Caco-2 (cell line): ENCODE measurements around the gene TINCR. TPM values are rescaled to one million over a fixed set of nuclear protein-coding genes. Genes with fewer than 3 reads are reported as not detected.

Experiments used
- BruUV-seq: library from RNA; stranded (reverse); fragments of 400-500 nt; replicated peaks from 2 replicates; lab custom pipeline; 2021; lab: Mats Ljungman, UMichigan
- CTCF ChIA-PET: fragments of 300-600 bp; sonication (Branson Sonifier 250); formaldehyde crosslinking; loops from one replicate; lab custom pipeline; 2022; ENCODE audit warnings: antibody characterized with exemption; lab: Charles Lee
- POLR2A ChIA-PET: fragments of 300-600 bp; sonication (Branson Sonifier 250); formaldehyde crosslinking; loops from one replicate; lab custom pipeline; 2022; ENCODE audit warnings: antibody characterized with exemption; lab: Charles Lee
- DNase-seq, 2 experiments: peaks; one replicate each; pipeline versions ENCODE4 v3.0.0 to v3.0.0-alpha.2; 2020 to 2022
- H3K27me3 ChIP-seq: replicated peaks from 2 replicates; pipeline ENCODE4 v1.6.0; 2011; ENCODE audit warnings: low read length; ENCODE audit not compliant: control insufficient read depth, insufficient read depth
- H3K36me3 ChIP-seq: 2 replicates; pipeline ENCODE4 v1.5.1; 2011; ENCODE audit warnings: low read length; ENCODE audit not compliant: control insufficient read depth, insufficient read depth
- H3K4me1 ChIP-seq: fragments of 250-450 bp; sonication (Bioruptor Pico); 2 replicates; pipeline ENCODE4 v1.5.1; 2020; ENCODE audit warnings: mild to moderate bottlenecking
- H3K4me3 ChIP-seq: 2 replicates; pipeline ENCODE4 v1.5.1; 2011; ENCODE audit warnings: low read depth, mild to moderate bottlenecking, control low read depth, low read length
- H3K9me3 ChIP-seq: fragments of 250-450 bp; sonication (Bioruptor Pico); 2 replicates; pipeline ENCODE4 v1.5.1; 2020; ENCODE audit warnings: mild to moderate bottlenecking, moderate library complexity
- H3K27ac Mint-ChIP-seq: one replicate; pipeline ENCODE4 v1.8.0; 2022; ENCODE audit warnings: mixed read lengths; ENCODE audit not compliant: unreplicated experiment
- H3K27me3 Mint-ChIP-seq: one replicate; pipeline ENCODE4 v1.8.0; 2022; ENCODE audit warnings: mixed read lengths; ENCODE audit not compliant: insufficient read depth, unreplicated experiment
- H3K36me3 Mint-ChIP-seq: one replicate; pipeline ENCODE4 v1.8.0; 2022; ENCODE audit warnings: mild to moderate bottlenecking, mixed read lengths; ENCODE audit not compliant: insufficient read depth, unreplicated experiment
- H3K4me1 Mint-ChIP-seq: one replicate; pipeline ENCODE4 v1.8.0; 2022; ENCODE audit warnings: low read depth, mixed read lengths; ENCODE audit not compliant: unreplicated experiment
- H3K4me3 Mint-ChIP-seq: one replicate; pipeline ENCODE4 v1.8.0; 2022; ENCODE audit warnings: mild to moderate bottlenecking, moderate library complexity, mixed read lengths; ENCODE audit not compliant: unreplicated experiment
- H3K9me3 Mint-ChIP-seq: one replicate; pipeline ENCODE4 v1.8.0; 2022; ENCODE audit warnings: mixed read lengths; ENCODE audit not compliant: unreplicated experiment
- CTCF ChIP-seq, 2 experiments: fragments of 200-600 bp in 1 of 2; IDR thresholded peaks; 1 replicate in 1 of 2; 2 replicates in 1 of 2; pipeline versions ENCODE4 v1.5.1 to v1.8.0; 2011 to 2022; ENCODE audit warnings: antibody characterized with exemption in 1 of 2, control low read depth in 1 of 2, inconsistent platforms in 1 of 2, low read depth in 1 of 2, low read length in 1 of 2, mild to moderate bottlenecking in 1 of 2, moderate library complexity in 1 of 2; ENCODE audit not compliant: insufficient read depth in 1 of 2, severe bottlenecking in 1 of 2, unreplicated experiment in 1 of 2
- intact Hi-C: fragments of 100-400 bp; cut with micrococcal nuclease; formaldehyde crosslinking; loops from one replicate; pipeline ENCODE4 v1.10.0; 2022; ENCODE audit not compliant: unreplicated experiment
- total RNA-seq: library from RNA; stranded (reverse); gene quantifications from 2 replicates; pipeline ENCODE4 v1.2.3, GENCODE V29; 2022

The TINCR gene
- total RNA-seq, 1 experiment from 2014 or later, result 3.8 TPM

GRCh38 chr19:5559804-5560133 lies 8.0 kb downstream of the TINCR start:
- Histone ChIP-seq H3K36me3 (no peaks in the 10 kb centered on the region), H3K4me3 (no peak overlapping the region), H3K9me3 (no peaks in the 10 kb centered on the region), H3K27me3 (no peaks in the 10 kb centered on the region), H3K4me1 (no peaks in the 10 kb centered on the region)
- Mint-ChIP-seq H3K4me1 (peaks cover 8% of the 10 kb centered on the region), H3K27me3 (no peaks in the 10 kb centered on the region), H3K36me3 (peaks cover 22% of the 10 kb centered on the region), H3K27ac (no peak overlapping the region), H3K9me3 (peaks cover 8% of the 10 kb centered on the region), H3K4me3 (no peak overlapping the region)
- no peak for DNase-seq
- intact Hi-C loops, result no loop called here
- CTCF ChIA-PET, result interaction anchor here (0.7 kb wide), 1 partner anchor 489 kb away, joined by 5 read pairs; no protein-coding TSS in a partner anchor
- POLR2A ChIA-PET, result no interaction called here
- no peak for TF ChIP-seq CTCF (IDR thresholded peaks at IDR 0.05; ENCODE audit: insufficient read depth in 1 of 2, low read depth in 1 of 2, low read length in 1 of 2, severe bottlenecking in 1 of 2, unreplicated experiment in 1 of 2)
- no TSS peak for BruUV-seq

GRCh38 chr19:5558101-5558621 lies 9.6 kb downstream of the TINCR start:
- no peak overlapping the region for H3K4me3 Mint-ChIP-seq
- BruUV-seq, result no TSS peak
- H3K4me3 ChIP-seq, result no peak overlapping the region
- no peaks in the 10 kb centered on the region for H3K27me3 Mint-ChIP-seq
- CTCF ChIA-PET, result no interaction called here
- POLR2A ChIA-PET, result no interaction called here
- intact Hi-C loops, result no loop called here
- H3K36me3 Mint-ChIP-seq, result peaks cover 20% of the 10 kb centered on the region
- no peaks in the 10 kb centered on the region for H3K9me3 ChIP-seq
- peaks cover 8% of the 10 kb centered on the region for H3K9me3 Mint-ChIP-seq
- H3K27me3 ChIP-seq, result no peaks in the 10 kb centered on the region
- H3K4me1 ChIP-seq, result no peaks in the 10 kb centered on the region
- no peaks in the 10 kb centered on the region for H3K36me3 ChIP-seq
- TF ChIP-seq CTCF (IDR thresholded peaks at IDR 0.05; ENCODE audit: insufficient read depth in 1 of 2, low read depth in 1 of 2, low read length in 1 of 2, severe bottlenecking in 1 of 2, unreplicated experiment in 1 of 2), result no peak
- DNase-seq, result no peak
- H3K4me1 Mint-ChIP-seq, result peaks cover 8% of the 10 kb centered on the region
- peak overlapping the region; percentile 26 for H3K27ac Mint-ChIP-seq

GRCh38 chr19:5557691-5558090 lies 10.1 kb downstream of the TINCR start:
- peak overlapping the region; percentile 26 for H3K27ac Mint-ChIP-seq

More at GRCh38 chr19:5557691-5558090, 10.1 kb downstream of the TINCR start:
- intact Hi-C loops, result no loop called here
- H3K36me3 ChIP-seq, result no peaks in the 10 kb centered on the region
- H3K9me3 ChIP-seq, result no peaks in the 10 kb centered on the region
- no TSS peak for BruUV-seq
- TF ChIP-seq CTCF (IDR thresholded peaks at IDR 0.05; ENCODE audit: insufficient read depth in 1 of 2, low read depth in 1 of 2, low read length in 1 of 2, severe bottlenecking in 1 of 2, unreplicated experiment in 1 of 2), result no peak
- no peak overlapping the region for H3K4me3 ChIP-seq
- CTCF ChIA-PET, result no interaction called here
- Mint-ChIP-seq H3K27me3 (no peaks in the 10 kb centered on the region), H3K36me3 (peaks cover 16% of the 10 kb centered on the region), H3K4me3 (no peak overlapping the region), H3K9me3 (peaks cover 8% of the 10 kb centered on the region), H3K4me1 (peaks cover 8% of the 10 kb centered on the region)
- no peaks in the 10 kb centered on the region for H3K27me3 ChIP-seq
- no peak for DNase-seq
- H3K4me1 ChIP-seq, result no peaks in the 10 kb centered on the region
- POLR2A ChIA-PET, result no interaction called here
